Nephron (organoid): ENCODE measurements around the gene ENTPD2.
"Not testable (repeated sequence)": the region's sequence is repeated elsewhere in the genome, so short reads cannot be mapped to it uniquely, and the experiment has no call there.

Experiments
- H3K27ac Mint-ChIP-seq, 3 experiments: 2 replicates each; pipeline ENCODE4 v1.8.0; 2020; ENCODE audit warnings: mixed read lengths in 3 of 3, mild to moderate bottlenecking in 2 of 3, moderate library complexity in 1 of 3
- H3K27me3 Mint-ChIP-seq: 2 replicates; pipeline ENCODE4 v1.8.0; 2021; ENCODE audit warnings: low read depth, mild to moderate bottlenecking, moderate library complexity, mixed read lengths
- H3K36me3 Mint-ChIP-seq: 2 replicates; pipeline ENCODE4 v1.8.0; 2020; ENCODE audit warnings: low read depth, mixed read lengths
- H3K4me1 Mint-ChIP-seq: 2 replicates; pipeline ENCODE4 v1.8.0; 2020; ENCODE audit warnings: mixed read lengths
- H3K4me3 Mint-ChIP-seq, 3 experiments: 2 replicates each; pipeline ENCODE4 v1.8.0; 2020; ENCODE audit warnings: mild to moderate bottlenecking in 3 of 3, mixed read lengths in 3 of 3, moderate library complexity in 2 of 3
- H3K9me3 Mint-ChIP-seq: 2 replicates; pipeline ENCODE4 v1.8.0; 2020; ENCODE audit warnings: mixed read lengths
- CTCF ChIP-seq, 3 experiments: fragments of 200-600 bp; sonication (generic); IDR thresholded peaks; one replicate each; pipeline ENCODE4 v1.5.0; 2021; ENCODE audit warnings: antibody characterized with exemption in 3 of 3; ENCODE audit not compliant: unreplicated experiment in 3 of 3

Gene ENTPD2

GRCh38 chr9:137008312-137008711, 45.5 kb downstream of the ENTPD2 start:
- H3K4me3 Mint-ChIP-seq, result no peak overlapping the region
- no peaks in the 10 kb centered on the region for H3K9me3 Mint-ChIP-seq
- no peak overlapping the region for H3K27ac Mint-ChIP-seq
- no peaks in the 10 kb centered on the region for H3K4me1 Mint-ChIP-seq
- H3K36me3 Mint-ChIP-seq, result no peaks in the 10 kb centered on the region
- H3K27me3 Mint-ChIP-seq, result no peaks in the 10 kb centered on the region
- no peak for TF ChIP-seq CTCF (IDR thresholded peaks at IDR 0.05; ENCODE audit: unreplicated experiment in 3 of 3)

GRCh38 chr9:137007816-137008270, 46.0 kb downstream of the ENTPD2 start:
- H3K4me3 Mint-ChIP-seq, result no peak overlapping the region
- no peaks in the 10 kb centered on the region for H3K9me3 Mint-ChIP-seq
- H3K36me3 Mint-ChIP-seq, result no peaks in the 10 kb centered on the region
- H3K4me1 Mint-ChIP-seq, result no peaks in the 10 kb centered on the region
- no peaks in the 10 kb centered on the region for H3K27me3 Mint-ChIP-seq
- no peak for TF ChIP-seq CTCF (IDR thresholded peaks at IDR 0.05; ENCODE audit: unreplicated experiment in 3 of 3)
- H3K27ac Mint-ChIP-seq, result no peak overlapping the region

GRCh38 chr9:137007108-137007815, 46.6 kb downstream of the ENTPD2 start:
- Mint-ChIP-seq H3K27ac (no peak overlapping the region), H3K4me3 (no peak overlapping the region), H3K36me3 (no peaks in the 10 kb centered on the region), H3K27me3 (no peaks in the 10 kb centered on the region), H3K4me1 (no peaks in the 10 kb centered on the region), H3K9me3 (no peaks in the 10 kb centered on the region)
- no peak for TF ChIP-seq CTCF (IDR thresholded peaks at IDR 0.05; ENCODE audit: unreplicated experiment in 3 of 3)

- TF ChIP-seq CTCF (IDR thresholded peaks at IDR 0.05; ENCODE audit: unreplicated experiment in 3 of 3), result no peak
- H3K27me3 Mint-ChIP-seq, result no peaks in the 10 kb centered on the region
- peak overlapping the region in 2 of 3 experiments; percentile 31 to 38 for H3K27ac Mint-ChIP-seq
- H3K4me3 Mint-ChIP-seq, result no peak overlapping the region
- H3K9me3 Mint-ChIP-seq, result no peaks in the 10 kb centered on the region
- no peaks in the 10 kb centered on the region for H3K4me1 Mint-ChIP-seq
- no peaks in the 10 kb centered on the region for H3K36me3 Mint-ChIP-seq
Measured at GRCh38 chr9:137006116-137007003, 47.5 kb downstream of the ENTPD2 start.

- not testable (repeated sequence) for H3K9me3 Mint-ChIP-seq, H3K36me3 Mint-ChIP-seq, H3K4me1 Mint-ChIP-seq, H3K27me3 Mint-ChIP-seq, H3K4me3 Mint-ChIP-seq, H3K27ac Mint-ChIP-seq
- TF ChIP-seq CTCF (IDR thresholded peaks at IDR 0.05; ENCODE audit: unreplicated experiment in 3 of 3), result peak; percentile 28 to 43 (median 32)
Measured at GRCh38 chr9:137004285-137004684, 49.6 kb downstream of the ENTPD2 start.
